Transverse colon (tissue), 4 donors: ENCODE measurements around the gene ABTB2.

Source experiments
- CTCF ChIP-seq, 5 experiments: fragments of 200-600 bp in 3 of 5; fragments of 450-650 bp in 2 of 5; sonication (generic) in 3 of 5; IDR thresholded peaks; 1 replicate in 2 of 5; 2 replicates in 3 of 5; pipeline ENCODE4 v1.5.1; 2016 to 2017; ENCODE audit warnings: antibody characterized with exemption in 5 of 5, inconsistent platforms in 3 of 5, mild to moderate bottlenecking in 2 of 5, moderate library complexity in 1 of 5
- EP300 ChIP-seq: sonication (generic); formaldehyde crosslinking; IDR thresholded peaks from one replicate; pipeline ENCODE4 v1.6.1; 2017; ENCODE audit warnings: antibody characterized with exemption, low read depth
- POLR2A ChIP-seq: fragments of 450-650 bp; IDR thresholded peaks from one replicate; pipeline ENCODE4 v1.6.1; 2016; ENCODE audit warnings: antibody characterized with exemption, mild to moderate bottlenecking, moderate library complexity
- POLR2AphosphoS5 ChIP-seq, 3 donors: sonication (generic); formaldehyde crosslinking; IDR thresholded peaks; one replicate each; pipeline ENCODE4 v1.6.1; 2016; ENCODE audit warnings: antibody characterized with exemption in 3 of 3

GRCh38 chr11:34235189-34235588 is 122.6 kb downstream of the ABTB2 start:
- no peak for TF ChIP-seq CTCF (IDR thresholded peaks at IDR 0.05)
- TF ChIP-seq POLR2AphosphoS5 (IDR thresholded peaks at IDR 0.05): no peak
- TF ChIP-seq POLR2A: no peak
- no peak for TF ChIP-seq EP300
